ENCODE measurements around the gene CLEC1A.

- TF ChIP-seq CTCF (IDR thresholded peaks at IDR 0.05; ENCODE audit: borderline replicate concordance, extremely low read depth, low read length, poor library complexity, severe bottlenecking) = no peak
- no peak for TF ChIP-seq EZH2 (IDR thresholded peaks at IDR 0.05; ENCODE audit: borderline replicate concordance, low read depth, low read length, severe bottlenecking)
Measured at GRCh38 chr12:10113920-10114319, 15.1 kb upstream of the CLEC1A start.

All from DND-41 (cell line).